Nephron progenitor cell (in vitro differentiated cells): ENCODE measurements around the gene SH3GL2.

Source experiments
- DNase-seq: peaks from one replicate; pipeline ENCODE4 v3.0.0; 2021
- H3K27ac Mint-ChIP-seq: 2 replicates; pipeline ENCODE4 v1.8.0; 2021; ENCODE audit warnings: mild to moderate bottlenecking, moderate library complexity, mixed read lengths
- H3K27me3 Mint-ChIP-seq: 2 replicates; pipeline ENCODE4 v1.8.0; 2021; ENCODE audit warnings: mild to moderate bottlenecking, low read depth, mixed read lengths; ENCODE audit not compliant: poor library complexity
- H3K36me3 Mint-ChIP-seq: 2 replicates; pipeline ENCODE4 v1.8.0; 2021; ENCODE audit warnings: low read depth, mixed read lengths
- H3K4me1 Mint-ChIP-seq: 2 replicates; pipeline ENCODE4 v1.8.0; 2021; ENCODE audit warnings: mixed read lengths
- H3K4me3 Mint-ChIP-seq: 2 replicates; pipeline ENCODE4 v1.8.0; 2021; ENCODE audit warnings: mild to moderate bottlenecking, moderate library complexity, mixed read lengths
- H3K9me3 Mint-ChIP-seq: 2 replicates; pipeline ENCODE4 v1.8.0; 2021; ENCODE audit warnings: mild to moderate bottlenecking, moderate library complexity, mixed read lengths
- CTCF ChIP-seq: fragments of 200-600 bp; sonication (generic); IDR thresholded peaks from 2 replicates; pipeline ENCODE4 v1.5.0; 2021; ENCODE audit warnings: antibody characterized with exemption

Gene SH3GL2

GRCh38 chr9:17695482-17695881 is 116.6 kb downstream of the SH3GL2 start:
- Mint-ChIP-seq H3K4me1 (no peaks in the 10 kb centered on the region), H3K36me3 (no peaks in the 10 kb centered on the region), H3K27ac (no peak overlapping the region), H3K4me3 (no peak overlapping the region), H3K9me3 (no peaks in the 10 kb centered on the region), H3K27me3 (peaks cover 7% of the 10 kb centered on the region)
- no peak for DNase-seq
- TF ChIP-seq CTCF: no peak

GRCh38 chr9:17699615-17700330 is 120.9 kb downstream of the SH3GL2 start:
- no peak overlapping the region for H3K4me3 Mint-ChIP-seq
- peaks cover 4% of the 10 kb centered on the region for H3K27me3 Mint-ChIP-seq
- TF ChIP-seq CTCF: no peak

GRCh38 chr9:17706347-17706746 is 127.5 kb downstream of the SH3GL2 start:
- peaks cover 1% of the 10 kb centered on the region for H3K27me3 Mint-ChIP-seq
- DNase-seq: no peak
- H3K9me3 Mint-ChIP-seq: no peaks in the 10 kb centered on the region
- TF ChIP-seq CTCF: no peak
- H3K36me3 Mint-ChIP-seq: no peaks in the 10 kb centered on the region
- no peak overlapping the region for H3K27ac Mint-ChIP-seq
- H3K4me1 Mint-ChIP-seq: no peaks in the 10 kb centered on the region
- H3K4me3 Mint-ChIP-seq: no peak overlapping the region

More at GRCh38 chr9:17699615-17700330, 120.9 kb downstream of the SH3GL2 start:
- Mint-ChIP-seq H3K36me3 (no peaks in the 10 kb centered on the region), H3K4me1 (no peaks in the 10 kb centered on the region), H3K9me3 (no peaks in the 10 kb centered on the region), H3K27ac (no peak overlapping the region)
- no peak for DNase-seq

GRCh38 chr9:17719053-17719452 is 140.2 kb downstream of the SH3GL2 start:
- no peaks in the 10 kb centered on the region for H3K4me1 Mint-ChIP-seq
- no peaks in the 10 kb centered on the region for H3K36me3 Mint-ChIP-seq
- no peak for TF ChIP-seq CTCF
- H3K27me3 Mint-ChIP-seq: peaks cover 9% of the 10 kb centered on the region
- no peak overlapping the region for H3K27ac Mint-ChIP-seq
- DNase-seq: no peak
- H3K9me3 Mint-ChIP-seq: peaks cover 13% of the 10 kb centered on the region
- H3K4me3 Mint-ChIP-seq: no peak overlapping the region

- TF ChIP-seq CTCF: no peak
- peaks cover 21% of the 10 kb centered on the region for H3K9me3 Mint-ChIP-seq
- H3K4me3 Mint-ChIP-seq: no peak overlapping the region
- H3K36me3 Mint-ChIP-seq: no peaks in the 10 kb centered on the region
- H3K27ac Mint-ChIP-seq: no peak overlapping the region
- H3K4me1 Mint-ChIP-seq: no peaks in the 10 kb centered on the region
- H3K27me3 Mint-ChIP-seq: peaks cover 5% of the 10 kb centered on the region
- no peak for DNase-seq
Observed at GRCh38 chr9:17721954-17722353, 143.1 kb downstream of the SH3GL2 start.

GRCh38 chr9:17723656-17724055 is 144.8 kb downstream of the SH3GL2 start:
- no peak overlapping the region for H3K27ac Mint-ChIP-seq
- no peaks in the 10 kb centered on the region for H3K27me3 Mint-ChIP-seq
- H3K4me3 Mint-ChIP-seq: no peak overlapping the region
- H3K4me1 Mint-ChIP-seq: no peaks in the 10 kb centered on the region
- no peak for TF ChIP-seq CTCF
- H3K36me3 Mint-ChIP-seq: no peaks in the 10 kb centered on the region
- H3K9me3 Mint-ChIP-seq: peaks cover 21% of the 10 kb centered on the region
- no peak for DNase-seq
